ENCODE measurements around the gene DRAM2.
"Not testable (repeated sequence)": the region's sequence is repeated elsewhere in the genome, so short reads cannot be mapped to it uniquely, and the experiment has no call there.

DRAM2 gene

DNA sequence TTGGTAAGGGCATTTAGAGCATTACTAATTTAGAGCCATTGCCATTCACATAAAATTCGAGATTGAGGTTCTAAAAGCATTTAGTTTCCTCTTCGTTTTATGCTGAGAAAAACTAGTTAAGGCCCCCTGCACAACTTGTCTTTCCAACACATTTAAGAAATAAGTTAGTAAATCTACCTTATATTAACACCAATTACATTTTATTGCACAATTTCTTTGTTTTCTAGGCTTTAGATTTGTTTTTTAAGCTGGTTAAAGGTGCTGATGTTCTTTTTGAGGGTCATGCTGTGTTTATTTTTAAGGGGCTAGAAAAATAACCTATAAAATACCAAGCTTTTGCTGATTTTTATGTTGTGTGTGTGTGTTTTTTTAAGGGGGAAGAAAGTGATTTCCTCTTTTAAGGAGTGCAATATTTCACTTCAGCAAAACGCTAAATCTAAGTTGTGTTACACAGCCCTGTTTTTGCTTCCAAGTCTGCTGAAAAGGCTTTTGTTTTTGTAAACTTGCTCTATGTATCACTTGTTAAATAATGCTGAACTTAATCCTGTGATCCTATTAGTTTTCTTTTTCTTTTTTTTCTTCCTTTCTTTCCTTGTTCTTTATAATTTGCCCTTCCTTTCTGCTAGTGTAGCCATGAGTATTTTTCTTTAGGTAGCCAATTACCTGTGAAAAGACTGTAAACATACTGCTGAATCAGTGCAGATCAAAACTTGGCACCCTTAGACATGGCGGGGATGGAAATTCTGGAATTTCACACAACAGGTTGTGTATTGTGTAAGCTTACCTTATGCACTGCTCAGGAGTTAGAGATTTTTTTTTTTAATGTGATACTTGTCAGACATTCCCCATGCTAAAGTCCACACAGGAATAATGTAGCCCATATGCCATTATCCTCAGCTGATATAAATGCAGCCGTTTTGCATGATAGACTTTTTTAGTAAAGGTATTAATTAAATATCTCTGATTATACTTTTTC, 1.6 kb upstream of the DRAM2 start:
- no peak for DNase-seq

GRCh38 chr1:111140680-111140967, 731 bp upstream of the DRAM2 start:
- DNase-seq, result no peak

DNA sequence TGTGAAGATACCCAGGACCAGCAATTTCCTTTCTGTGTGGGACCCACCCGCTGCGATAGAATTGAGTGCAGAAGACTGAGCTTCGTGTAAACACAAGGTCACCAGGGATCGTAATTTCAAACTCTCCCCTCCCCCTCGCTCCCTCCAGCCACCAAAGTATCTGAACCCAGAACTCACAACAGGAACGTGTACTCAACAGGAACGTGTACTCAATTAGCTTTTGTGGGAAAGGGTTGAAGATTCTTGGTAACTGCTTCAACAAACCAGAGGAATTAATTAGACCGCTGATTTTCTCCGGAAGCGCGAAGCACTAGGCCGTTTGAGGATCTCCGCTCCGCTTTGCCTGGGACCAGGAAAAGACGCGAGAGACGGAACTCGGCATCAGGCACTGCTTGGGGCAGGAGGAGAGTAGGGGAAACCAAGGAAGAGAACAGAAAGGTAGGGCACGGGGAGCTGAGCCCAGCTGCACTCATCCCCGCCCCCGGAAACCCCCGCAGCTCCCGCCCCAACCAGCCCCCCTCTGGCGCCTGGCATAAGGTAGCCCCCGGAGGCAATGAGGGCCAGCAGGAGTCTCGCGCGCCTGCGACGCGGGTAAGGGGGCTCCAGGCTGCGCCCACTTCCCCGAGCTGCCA, 453 bp downstream of the DRAM2 start:
- peak; percentile 31 for DNase-seq

- no peak for DNase-seq
Observed at GRCh38 chr1:111133866-111134265, 6.0 kb downstream of the DRAM2 start.

DNA sequence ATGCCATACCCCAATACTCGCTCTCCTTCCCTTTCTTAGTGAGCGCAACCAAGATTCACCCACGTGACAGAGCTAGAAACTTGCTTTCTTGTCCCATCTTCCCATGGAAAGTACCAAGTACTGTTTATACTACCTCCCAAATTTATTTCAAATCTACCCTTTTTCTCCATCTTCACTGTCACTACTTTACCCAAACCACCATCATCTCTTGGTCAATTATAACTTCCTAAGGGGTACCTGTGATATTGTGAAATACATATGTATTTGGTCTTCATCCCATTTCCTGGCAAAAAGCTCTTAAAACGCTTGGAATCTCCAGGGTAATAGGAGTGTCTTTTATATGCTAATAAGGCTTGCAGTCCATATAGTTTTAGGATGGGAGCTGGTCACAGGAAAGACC, 8.2 kb downstream of the DRAM2 start:
- DNase-seq, result no peak

DNA sequence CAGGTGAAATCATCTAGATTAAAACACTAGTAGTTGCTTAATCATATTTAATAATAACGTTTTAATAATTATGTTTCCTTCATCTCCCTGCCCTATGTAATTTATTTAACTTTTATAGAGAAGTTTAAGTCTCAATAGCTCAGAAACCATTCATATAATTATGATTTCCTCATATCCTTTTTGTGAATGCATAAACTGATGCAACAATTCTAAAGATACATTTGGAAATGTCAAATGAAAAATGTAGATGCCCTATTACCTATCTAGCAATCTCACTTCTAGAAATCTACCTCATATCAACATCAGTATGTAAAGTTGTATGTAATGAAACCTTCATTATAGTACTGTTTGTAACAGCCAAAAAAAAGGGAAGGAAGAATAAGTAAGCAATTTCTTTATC, 10.5 kb downstream of the DRAM2 start:
- DNase-seq, result no peak

GRCh38 chr1:111127923-111128643, 11.8 kb downstream of the DRAM2 start:
- DNase-seq, result peak; percentile 14

GRCh38 chr1:111126354-111126753, 13.5 kb downstream of the DRAM2 start:
- no peak for DNase-seq

DNA sequence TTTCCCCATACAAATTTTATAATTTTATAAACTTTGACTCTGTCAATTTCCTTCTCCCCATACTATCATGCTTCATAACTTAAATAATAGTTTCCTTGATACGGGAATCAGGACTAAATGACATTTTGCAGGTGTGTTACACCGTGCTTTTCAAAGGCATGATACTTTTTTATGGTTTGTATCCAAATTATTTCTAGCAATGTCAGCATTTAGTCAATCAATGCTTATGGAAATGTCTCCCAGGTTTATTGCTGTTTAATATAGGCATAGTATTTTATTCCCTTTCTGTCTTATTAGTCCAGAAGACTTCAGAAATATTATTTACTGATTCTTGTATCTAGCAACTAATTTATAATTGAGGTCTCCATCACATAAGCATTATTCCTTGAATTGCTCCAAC, 23.4 kb downstream of the DRAM2 start:
- no peak for DNase-seq

DNA sequence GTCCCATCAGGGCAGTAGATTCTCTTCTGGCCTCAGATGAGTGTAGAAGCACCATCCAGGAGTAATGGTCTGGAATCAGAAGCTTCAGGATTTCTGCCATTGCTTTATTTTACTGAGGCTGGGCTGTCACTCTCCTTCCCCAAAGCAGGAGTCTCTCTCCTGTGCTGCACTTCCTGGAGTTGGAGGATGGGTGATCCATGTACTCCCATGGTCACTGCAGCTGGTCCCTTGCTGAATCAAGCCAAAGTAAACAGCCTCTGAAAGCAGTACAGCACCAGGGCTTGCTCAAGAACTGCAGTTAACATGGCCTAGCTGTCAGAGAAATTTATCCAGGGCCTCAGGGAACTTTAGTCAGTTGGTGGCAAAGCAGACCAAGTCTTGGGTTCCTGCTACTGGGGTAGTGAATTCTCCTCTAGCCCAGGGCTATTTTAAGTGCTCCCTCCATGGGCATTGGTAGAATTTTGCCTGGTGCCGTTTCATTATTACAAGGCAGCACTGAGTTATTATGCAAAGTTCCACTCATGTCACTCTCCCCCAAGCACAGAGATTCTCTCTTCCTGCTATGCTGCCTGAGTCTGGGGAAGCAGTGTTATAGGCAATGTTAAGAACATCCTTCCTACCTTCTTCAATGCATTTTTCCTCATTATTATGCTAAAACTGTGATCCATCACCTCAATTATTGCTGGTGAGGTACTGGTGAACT, 29.5 kb downstream of the DRAM2 start:
- DNase-seq, result no peak

DNA sequence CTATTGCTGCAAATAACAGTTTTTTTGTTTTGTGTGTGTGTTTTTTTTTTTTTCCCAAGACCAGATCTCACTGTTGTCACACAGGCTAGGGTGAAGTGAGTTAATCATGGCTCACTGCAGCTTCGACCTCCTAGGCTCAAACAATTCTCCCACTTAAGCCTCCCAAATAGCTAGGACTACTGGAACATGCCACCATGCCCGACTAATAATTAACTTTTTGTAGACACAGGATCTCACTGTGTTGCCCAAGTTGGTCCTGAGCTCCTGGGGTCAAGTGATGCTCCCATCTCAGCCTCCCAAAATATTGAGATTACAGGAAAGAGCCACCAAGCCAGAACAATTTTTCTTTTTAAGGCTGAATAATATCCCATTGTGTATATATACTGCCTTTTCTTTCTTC, 34.9 kb downstream of the DRAM2 start:
- no peak for DNase-seq

DNA sequence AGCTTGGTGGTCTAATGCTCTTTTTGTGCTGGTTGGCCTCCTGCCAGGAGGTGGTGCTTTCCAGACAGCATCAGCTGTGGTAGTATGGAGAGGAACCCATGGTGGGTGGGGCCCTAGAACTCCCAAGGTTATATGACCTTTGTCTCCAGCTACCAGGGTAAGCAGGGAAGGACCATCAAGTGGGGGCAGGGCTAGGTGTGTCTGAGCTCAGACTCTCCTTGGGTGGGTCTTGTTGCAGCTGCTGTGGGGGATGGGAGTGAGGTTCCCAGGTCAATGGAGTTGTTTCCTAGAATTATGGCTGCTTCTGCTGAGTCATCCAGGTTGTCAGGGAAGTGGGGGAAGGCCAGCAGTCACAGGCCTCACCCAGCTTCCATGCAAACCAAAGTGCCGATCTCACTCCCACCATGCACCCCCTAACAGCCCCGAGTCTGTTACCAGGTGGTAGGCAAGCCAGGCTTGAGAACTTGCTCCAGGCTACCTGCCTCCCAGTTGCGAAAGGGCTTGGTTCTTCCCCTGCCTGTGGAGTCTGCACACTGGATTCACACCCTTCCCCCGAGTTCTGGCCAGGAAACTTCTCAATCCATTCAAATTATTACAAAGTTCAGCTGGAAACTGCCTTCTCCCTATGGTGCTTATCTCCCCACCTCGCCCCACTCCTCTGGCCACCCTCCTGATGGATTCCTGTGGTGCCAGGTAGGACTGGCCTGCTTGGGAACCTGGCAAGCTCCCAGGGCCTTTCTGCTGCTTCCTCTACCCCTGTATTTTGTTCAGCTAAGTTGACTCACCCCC, 37.8 kb downstream of the DRAM2 start:
- DNase-seq, result no peak

- DNase-seq, result no peak
Observed at GRCh38 chr1:111099289-111099688, 40.6 kb downstream of the DRAM2 start.

DNA sequence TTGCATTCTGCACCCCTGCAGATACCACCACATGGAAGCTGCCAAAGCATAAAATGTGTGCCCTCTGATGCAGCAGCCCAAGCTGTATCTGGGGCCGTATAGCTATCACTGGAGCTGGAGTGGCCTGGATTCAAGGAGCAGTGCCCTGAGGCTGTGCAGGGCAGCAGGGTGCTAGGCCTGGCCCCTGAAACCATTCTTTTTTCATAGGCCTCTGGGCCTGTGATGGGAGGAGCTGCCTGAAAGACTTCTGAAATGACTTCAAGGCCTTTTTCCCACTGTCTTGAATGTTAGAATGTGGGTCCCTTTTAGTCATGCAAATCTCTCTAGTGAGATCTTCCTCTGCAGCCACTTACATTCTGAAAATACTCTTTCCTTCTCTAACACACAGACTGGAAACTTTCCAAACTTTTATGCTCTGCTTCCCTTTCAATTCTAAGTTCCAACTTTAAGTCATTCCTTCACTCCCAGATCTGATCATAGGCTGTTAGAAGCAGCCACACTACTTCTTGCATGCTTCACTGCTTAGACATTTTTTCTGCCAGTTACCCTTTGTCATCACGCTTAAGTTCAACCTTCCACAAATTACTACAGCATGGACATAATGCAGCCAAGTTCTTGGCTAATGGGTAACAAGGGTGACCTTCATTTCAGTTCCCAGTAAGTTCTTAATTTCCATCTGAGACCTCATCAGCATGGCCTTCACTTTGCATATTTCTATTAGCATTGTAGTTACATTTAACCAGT, 42.4 kb downstream of the DRAM2 start:
- no peak for DNase-seq

DNA sequence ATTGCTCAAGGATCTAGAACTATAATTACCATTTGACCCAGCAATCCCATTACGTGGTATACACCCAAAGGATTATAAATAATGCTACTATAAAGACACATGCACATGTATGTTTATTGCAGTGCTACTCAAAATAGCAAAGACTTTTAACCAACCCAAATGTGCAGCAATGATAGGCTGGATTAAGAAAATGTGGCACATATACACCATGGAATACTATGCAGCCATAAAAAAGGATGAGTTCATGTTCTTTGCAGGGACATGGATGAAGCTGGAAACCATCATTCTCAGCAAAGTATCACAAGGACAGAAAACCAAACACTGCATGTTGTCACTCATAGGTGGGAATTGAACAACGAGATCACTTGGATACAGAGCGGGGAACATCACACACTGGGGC, 44.5 kb downstream of the DRAM2 start:
- not testable (repeated sequence) for DNase-seq

- no peak for DNase-seq
Observed at GRCh38 chr1:111089638-111090037, 50.3 kb downstream of the DRAM2 start.

- no peak for DNase-seq
Observed at GRCh38 chr1:111085676-111086075, 54.2 kb downstream of the DRAM2 start.

GRCh38 chr1:111084999-111085398, 54.9 kb downstream of the DRAM2 start:
- DNase-seq, result no peak

- no peak for DNase-seq
Observed at GRCh38 chr1:111082421-111083203, 57.3 kb downstream of the DRAM2 start.

- not testable (repeated sequence) for DNase-seq
Observed at GRCh38 chr1:111079329-111079728, 60.6 kb downstream of the DRAM2 start.

GRCh38 chr1:111077312-111077711, 62.6 kb downstream of the DRAM2 start:
- not testable (repeated sequence) for DNase-seq
